T1000 (cell line): Measurements from ENCODE around the gene NOC2L.
"Not testable (repeated sequence)": the region's sequence is repeated elsewhere in the genome, so short reads cannot be mapped to it uniquely, and the experiment has no call there.

Experiments used
- DNase-seq: peaks from one replicate; lab custom pipeline; 2025; ENCODE audit warnings: mixed read lengths; lab: John Stamatoyannopoulos, UW

The NOC2L gene

DNA sequence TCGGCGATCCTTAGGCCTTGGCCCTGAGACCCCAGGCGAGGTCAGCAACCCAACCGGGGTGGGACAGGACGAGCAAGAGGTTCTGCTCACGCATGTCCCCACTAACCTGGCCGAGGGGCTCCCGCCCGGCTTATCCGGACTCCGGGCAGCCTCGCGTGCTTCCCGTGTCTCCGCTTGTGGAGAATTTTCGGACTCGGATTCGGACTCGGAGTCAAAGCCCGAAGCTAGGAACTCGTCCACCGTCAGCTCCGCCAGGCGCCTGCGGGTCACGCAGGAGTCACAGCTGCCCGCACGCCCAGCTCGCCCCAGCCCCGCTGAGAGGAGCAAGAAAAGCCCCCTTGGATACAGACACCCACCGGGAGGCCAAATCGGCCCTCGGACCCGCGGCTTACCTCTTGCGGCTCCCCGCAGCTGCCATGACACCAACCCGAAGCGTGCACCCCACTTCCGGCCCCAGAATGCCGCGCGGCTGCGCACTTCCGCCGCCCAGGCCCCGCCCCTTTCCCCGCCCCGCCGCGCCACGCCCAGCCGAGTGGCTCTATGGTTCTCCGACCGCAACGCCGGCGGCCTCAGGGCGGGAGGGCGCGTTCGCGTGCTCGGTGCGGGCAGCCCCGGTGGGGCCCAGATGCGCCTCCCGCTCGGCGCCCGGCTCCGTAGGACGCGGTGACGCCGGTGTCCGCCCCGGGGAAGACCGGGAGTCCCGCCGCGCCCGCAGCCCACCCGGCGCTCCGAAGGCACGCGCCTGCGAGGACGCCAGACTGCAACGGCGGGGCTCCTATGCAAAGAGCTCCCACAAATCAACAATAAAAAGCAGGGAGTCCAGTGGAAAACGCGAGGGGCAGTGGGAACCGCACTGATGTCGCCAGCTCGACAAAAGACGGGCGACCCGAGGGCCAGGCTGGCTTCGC, at the start of gene NOC2L:
TSS of gene NOC2L (minus strand) at position 434 of the 908 bp plus-strand sequence. CDS start at position 418, 16 bp downstream.
- DNase-seq, result peak; percentile 86

DNA sequence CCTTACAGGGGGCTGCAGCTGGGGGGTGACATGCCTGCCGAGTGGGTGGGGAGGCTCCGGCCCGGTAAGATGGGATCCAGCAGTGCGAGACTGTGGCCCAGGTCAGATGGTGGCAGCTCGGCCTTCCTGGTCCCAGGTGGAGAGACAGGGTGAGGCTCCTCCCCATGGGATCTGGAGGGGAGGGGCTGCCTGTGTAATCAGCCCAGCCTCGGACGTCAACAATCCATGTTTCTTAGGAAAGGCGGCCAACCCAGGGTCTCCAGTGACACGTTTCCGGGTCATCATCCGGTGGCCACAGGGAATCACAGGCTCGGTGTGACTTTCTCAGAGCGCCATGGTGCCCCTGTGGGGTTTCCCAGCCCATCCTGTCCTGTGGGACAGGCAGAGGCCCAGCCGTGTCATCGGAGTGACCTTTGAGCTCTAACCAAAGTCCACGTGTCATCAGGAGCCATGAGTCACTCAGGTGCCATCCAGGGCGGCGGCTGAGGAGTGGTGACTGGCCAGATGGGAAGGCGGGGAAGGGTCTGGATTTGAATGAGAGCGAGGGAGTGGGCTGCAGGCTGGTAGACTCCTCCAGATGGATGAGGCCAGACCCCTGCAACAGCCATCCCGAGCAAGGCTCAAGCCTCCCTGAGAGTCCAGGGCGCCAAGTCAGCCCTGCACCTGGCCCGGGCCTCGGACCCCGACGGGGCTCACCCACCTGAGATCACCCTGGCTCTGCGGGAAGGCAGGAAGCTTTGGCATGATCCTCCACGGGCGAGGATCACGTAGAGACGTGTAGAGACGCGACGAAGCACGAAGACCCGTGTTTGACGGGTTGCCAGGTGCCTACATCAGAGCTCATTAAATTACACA, 47.5 kb upstream of the NOC2L start:
- DNase-seq, result no peak

DNA sequence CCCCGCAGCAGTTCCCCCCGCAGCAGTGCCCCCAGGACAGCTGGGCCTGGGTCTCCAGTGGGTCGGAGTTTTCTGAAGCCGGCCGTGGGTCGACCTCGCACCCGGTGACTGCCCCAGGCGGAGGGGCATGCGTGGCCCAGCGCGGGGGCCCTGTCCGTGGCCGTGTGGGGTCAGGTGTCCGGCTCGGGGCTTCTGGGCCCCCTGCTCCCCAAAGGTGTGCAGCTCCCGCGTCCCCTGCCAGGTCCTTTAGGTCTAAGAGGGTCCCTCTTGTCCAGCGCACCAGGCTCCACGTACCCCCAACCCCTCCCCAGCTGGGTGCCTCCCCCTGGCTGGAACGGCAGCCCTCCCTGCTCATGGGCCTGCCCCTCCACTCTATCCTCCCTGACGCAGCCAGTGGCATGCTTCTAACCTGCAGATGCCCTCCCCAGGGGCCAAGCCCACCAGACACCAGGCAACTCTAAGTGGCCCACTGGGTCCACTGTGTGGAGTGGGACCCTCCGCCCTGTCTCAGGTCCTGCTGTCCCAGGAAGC, 46.8 kb upstream of the NOC2L start:
- no peak for DNase-seq

DNA sequence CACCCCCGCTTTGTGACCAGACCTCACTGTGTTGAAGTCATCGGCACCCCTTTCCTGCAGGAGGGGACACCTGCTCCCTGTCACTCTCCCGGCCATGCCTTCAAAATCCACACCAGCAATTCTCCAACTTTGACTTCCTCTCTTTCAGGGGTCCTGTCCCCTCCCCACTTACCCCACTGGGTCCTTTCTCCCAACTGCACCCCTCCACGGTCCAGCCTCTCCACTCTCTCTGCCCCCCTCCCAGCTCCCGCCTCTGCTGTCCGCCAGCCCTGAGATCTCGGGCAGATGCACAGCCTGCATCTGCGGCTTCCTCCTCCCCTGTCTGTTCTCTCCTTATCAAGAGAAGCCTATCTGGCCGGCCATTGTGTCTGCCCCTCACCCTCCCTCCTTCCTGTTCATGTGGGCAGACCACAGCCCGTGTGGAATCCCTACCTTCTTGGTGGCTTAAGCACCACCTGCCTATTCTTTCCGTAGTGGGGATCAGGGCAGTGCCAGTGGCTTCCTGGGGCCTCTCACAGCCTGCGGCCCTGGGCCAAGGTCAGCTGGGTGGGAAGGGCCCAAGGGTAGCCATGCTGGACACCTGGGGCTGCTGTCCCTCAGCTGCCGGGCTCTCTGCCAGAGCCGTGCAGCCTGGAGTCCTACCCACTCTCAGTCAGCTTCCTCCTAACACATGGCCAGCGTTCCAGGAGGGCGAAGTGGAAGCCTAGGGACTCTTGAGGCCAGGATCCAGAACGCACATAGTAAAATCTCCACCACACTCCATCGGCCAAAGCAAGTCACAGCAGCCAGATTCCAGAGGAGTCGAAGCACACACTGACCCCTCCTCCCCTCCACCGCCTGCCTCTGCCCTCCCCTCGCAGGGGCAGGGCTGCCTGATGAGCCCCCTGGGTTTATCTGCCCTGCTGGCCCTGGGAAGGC, 46.0 kb upstream of the NOC2L start:
- DNase-seq, result no peak

DNA sequence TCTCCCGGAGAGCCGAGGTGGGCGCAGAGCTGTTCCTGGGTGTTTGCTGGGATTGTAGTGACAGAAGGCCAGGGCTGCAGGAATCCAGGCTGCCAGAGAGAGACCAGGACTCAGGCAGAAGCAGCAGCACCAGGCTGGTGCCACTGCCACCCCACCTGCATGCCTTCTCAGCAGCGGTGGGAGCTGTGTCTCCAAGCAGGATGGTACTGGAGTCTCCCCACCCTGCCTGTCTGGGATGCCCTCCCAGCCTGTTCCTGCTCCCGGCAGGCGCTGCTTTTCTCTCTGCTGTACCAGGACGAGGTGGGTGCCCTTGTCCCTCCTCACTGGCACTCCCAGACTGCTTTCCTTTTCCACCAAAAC, 45.3 kb upstream of the NOC2L start:
- DNase-seq, result no peak

DNA sequence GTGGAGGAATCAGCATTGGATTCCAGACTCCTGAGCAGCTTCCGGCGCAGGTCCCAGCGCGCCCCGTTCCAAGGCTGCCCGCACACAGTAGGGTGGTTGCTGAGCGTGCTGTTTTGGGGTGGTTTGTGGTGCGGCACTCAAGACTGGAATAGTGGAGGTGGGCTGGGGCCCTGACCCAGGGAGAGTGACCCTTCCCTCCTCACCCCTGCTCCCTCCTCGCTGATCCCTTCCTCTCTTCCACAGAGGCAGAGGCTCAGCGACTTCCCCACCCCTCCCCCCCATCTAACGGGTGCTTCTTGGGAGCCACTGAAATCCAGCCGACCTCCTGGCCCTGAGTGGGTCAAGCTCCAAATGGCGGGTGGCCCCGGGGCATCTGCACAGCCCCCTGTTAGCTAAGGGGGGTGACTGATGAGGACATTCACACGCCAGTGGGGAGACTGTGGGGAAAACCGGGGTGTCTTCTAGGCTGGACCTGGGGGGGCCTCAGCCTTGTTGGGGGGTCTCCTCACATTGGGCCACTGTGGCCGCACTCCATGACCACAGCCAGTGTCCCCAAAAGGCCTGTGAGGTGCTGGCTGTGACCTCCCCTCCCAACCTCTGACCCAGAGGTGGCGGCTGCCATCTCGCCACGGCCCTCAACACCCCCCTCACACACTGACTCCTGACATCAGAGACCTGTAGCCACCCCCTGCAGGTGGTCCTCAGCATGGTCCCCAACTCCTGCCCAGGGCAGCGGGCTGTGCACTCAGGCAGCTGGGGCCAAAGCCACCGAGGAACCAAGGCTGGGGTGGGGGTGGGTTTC, 44.8 kb upstream of the NOC2L start:
- DNase-seq, result no peak

DNA sequence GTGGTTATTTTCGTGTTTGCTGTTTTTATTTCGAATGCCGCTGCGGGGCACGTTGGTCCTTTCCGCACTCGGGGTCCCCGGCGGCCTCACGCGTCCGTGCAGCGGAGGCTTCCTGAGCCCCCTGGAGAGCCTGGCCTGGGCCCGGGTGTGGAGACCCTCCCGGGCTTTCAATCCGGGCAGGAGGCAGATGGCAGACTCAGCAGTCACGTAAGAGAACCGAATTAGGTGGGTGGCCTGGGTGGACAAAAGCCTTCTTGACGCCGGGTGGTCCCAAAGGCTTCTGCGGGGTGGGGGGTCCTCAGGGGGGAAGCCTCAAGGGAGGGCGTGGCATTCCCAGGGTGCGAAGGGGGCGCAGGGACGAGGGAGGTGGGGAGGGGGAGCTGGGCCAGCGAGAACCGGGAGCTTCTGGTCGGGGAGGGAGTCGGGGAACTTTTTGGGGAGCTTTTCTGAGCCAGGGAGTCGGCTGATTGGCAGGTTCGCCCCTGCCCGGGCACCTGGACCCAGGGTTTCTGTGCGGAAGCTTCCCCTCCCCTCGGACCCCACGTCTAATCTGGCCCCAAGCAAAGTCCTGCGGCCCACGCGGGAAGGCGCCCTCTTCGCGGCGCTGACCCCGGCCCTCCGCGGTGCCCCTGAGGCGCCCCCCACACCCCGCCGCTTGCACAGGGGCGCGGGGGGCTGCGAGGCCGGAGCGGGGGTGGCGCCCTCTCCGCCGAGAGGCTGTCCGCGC, 42.2 kb upstream of the NOC2L start:
- DNase-seq, result no peak

DNA sequence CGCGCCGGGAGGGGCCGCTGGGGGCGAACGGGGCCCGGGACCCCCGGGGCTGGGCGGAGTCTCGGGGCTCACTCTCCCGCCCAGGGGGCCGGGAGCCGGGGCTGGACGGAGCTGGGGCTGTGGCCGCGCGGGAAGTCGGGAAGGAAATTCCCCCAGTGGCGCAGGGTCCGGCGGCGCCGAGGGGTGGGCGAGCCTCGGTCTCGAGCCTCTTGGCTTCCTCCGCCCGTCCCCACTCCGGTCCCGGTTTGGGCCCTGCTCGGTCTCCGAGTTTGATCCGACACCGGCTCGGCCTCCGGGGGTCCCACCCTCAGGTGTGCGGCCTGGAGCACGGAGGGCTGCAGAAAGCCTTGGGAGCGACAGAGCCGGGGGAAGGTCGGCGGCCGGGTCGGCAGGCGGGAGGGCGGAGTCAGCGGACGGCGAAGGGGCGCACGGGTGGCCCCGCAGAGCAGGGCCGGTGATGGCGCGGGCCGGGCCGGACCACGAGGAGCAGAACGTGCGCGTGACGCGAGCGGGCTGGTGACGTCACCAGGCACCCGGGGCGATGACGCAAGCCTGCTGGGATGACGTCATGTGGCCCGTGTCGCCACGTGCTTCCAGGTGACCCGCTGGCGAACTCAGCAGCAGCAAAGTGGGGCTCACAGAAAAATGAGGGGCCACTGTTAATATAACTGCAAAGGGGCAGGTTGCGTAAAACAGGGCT, 41.5 kb upstream of the NOC2L start:
- DNase-seq, result peak; percentile 79

DNA sequence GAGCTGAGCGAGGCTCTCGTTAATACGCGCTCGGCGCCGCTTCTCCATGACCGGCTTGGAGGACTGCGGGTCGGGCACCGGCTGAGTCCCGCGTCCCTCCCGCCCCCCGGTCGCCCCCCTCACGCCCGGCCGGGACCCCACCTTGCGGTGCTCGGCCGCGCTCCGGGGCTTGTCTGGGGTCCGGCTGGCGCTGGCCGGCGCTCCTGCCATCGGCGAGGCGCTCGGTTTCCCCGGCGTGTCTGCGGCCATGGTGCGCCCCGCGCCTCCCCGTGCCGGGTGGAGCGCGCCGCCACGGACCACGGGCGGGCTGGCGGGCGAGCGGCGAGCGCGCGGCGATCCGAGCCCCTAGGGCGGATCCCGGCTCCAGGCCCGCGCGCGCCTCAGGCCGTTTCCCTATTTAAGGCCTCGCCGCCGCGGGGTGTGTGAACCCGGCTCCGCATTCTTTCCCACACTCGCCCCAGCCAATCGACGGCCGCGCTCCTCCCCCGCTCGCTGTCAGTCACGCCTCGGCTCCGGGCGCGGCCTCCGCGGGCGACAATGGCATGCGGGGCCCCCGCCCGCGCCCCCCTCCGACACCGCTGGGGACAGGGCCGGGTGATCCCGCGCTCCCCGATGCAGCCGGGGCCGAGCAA, 40.8 kb upstream of the NOC2L start, which contains the start of gene HES4:
TSS of gene HES4 (minus strand) at position 373 of the 632 bp plus-strand sequence. CDS start at position 249, 124 bp downstream.
- DNase-seq, result peak; percentile 82

DNA sequence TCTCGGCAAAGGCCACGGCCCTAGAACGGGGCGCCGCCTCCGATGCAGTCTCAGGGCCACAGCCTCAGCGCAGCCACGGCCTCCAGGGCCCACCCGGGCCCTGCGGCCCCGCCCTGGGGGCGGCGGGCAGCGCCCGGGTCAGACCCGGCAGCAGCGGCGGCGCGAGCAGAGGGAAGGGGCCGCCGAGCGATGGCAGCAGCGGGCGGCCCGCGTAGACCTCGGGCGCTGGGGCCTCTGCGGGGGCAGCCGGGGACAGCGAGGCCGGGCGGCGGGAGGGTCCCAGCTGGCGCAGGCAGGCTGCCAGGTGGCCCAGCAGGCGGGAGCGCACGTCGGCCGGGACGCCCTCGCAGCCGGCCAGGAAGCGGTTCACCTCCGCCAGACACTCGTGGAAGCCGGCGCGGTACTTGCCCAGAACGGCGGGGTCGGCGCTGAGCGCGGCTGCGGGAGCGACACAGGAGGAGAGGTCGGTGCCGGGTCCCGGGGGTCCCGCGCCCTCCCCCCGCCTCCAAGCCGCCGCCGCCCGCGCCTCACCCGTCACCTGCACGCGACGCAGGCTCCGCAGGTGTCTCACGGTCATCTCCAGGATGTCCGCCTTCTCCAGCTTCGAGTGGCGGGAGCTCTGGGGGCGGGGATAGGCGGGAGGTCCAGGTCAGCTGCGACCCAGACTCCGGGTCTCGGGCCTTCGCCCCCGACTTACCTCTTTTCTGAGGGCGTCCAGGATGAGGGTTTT, 40.1 kb upstream of the NOC2L start:
- DNase-seq, result no peak

DNA sequence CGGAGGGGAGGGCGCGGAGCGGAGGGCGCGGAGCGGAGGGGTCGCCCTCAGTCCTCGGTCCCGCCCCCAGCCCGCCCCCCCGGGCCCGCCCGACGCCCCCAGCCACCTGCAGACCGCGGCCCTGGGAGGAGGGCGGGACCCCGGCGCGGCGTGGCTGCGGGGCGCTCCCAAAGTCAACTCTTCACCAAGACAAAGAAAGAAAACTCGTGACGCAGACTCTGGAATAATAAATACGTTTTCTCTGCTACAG, 39.6 kb upstream of the NOC2L start:
- no peak for DNase-seq

DNA sequence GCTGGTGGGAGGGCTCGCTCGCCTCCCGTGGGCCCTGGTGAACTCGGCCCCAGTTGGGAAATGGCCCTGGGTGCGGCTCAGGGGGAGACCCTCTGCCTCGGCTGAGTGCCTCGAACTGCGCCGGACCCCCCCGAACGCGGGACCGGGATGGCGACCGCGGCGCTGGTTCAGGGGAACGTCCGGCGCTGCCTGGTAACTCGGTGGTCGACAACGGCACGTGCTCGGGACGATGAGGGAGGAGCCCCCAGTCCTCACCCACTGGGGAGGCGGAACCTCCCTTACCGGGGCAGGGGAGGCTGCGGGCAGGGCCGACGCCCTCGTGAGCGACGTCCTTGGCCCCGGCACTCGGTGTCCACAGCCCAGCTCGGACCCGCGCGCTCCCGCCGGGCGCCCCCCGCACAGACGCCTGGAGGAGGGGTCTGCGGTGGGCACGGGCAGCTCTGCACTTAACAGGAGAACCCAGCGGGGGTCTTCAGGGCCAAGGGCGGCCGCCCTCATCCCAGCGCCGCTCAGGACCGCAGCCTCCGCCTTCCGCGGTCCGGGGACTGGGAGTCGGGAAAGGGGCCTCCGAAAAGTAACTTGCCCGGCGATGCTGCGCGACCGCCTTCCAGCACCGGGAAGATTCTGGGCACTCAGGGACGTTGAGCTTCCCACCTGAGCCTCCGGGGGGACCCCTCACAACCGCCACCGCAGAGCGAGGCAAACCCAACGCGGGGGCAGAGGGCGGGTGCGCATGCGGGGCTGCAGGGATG, 39.1 kb upstream of the NOC2L start:
- no peak for DNase-seq

DNA sequence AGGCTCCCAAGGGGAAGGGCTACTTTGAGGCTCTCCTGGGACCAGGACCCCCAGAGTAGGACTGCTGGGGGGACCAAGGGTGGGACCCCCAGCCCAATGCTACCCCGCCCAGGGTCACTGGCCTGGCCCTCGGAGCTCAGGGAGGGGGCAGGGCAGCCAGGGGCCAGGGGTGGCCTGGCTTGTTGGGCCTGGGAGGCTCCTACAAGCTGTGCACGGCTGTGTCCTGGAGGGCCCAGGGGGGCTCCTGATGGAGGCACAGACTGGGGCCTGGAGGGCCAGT, 38.6 kb upstream of the NOC2L start:
- no peak for DNase-seq

DNA sequence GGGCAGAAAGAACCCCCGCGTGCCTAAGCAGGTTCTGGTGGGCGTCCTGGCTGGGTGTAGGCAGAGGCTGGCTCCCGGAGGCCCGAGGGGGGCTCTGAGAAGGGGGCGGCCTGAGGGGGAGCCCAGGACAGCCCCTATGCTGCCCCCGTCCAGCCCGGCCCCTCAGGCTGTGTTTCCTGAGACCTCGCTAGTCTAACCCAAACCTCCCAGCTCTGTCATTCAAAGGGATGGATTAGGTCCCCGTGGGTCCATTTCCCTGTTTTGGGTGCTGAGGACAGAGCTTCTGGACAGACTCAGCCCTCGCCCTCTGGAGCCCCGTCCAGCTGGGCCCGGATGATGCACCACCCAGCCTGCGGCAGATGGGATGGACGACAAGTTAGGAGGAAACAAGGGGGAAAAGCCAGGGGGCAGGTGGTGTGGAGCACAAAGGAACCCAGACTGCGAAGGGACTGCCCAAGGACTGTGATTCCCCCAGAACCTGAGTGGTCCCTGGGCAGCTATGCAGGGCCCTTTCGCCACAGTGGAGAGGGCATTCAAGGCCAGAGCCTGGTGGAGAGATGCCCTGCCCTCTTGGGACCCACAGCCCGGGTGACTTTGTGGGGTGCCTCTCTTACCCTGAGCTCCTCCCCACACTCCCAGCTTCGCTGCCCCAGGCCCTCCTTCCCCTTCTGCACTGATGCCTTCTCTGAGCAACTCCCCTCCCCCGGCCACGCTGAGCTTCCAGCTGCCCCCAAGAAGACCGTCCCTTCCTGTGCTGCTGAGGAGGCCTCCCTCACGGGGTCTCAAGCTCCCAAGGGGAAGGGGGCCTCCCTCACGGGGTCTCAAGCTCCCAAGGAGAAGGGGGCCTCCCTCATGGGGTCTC, 38.0 kb upstream of the NOC2L start:
- DNase-seq, result no peak

DNA sequence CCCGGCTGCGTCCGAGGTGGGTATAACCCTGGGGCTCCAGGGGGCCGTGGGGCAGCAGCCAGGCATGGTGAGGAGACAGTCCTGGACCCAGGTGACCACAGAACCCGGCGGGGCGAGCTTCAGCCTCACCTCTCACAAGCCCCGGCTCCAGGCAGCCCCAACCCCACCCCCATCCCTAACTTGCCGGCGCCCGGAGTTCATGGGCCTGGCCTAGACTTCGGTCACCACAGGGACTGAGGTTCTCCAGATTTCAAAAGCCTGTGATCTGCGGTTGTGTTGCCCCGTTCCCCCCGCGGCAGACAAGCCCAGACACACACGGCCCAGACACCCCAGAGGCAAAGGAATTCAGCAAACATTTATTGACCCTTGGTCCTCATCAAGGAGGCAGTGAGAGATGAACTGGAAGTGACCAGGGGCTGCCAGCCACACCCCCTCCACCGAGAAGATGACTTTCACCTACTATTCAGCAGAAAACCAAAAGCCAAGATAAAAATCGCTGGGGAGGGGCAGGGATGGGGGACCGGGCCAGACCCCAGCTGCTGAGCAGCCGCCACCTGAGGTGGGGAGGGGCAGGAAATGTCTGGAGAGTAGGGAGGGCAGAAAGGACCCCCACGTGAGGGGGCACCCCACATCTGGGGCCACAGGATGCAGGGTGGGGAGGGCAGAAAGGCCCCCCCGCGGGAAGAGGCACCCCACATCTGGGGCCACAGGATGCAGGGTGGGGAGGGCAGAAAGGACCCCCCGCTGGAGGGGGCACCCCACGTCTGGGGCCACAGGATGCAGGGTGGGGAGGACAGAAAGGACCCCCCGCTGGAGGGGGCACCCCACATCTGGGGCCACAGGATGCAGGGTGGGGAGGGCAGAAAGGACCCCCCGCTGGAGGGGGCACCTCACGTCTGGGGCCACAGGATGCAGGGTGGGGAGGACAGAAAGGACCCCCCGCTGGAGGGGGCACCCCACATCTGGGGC, 36.9 kb upstream of the NOC2L start:
- no peak for DNase-seq

DNA sequence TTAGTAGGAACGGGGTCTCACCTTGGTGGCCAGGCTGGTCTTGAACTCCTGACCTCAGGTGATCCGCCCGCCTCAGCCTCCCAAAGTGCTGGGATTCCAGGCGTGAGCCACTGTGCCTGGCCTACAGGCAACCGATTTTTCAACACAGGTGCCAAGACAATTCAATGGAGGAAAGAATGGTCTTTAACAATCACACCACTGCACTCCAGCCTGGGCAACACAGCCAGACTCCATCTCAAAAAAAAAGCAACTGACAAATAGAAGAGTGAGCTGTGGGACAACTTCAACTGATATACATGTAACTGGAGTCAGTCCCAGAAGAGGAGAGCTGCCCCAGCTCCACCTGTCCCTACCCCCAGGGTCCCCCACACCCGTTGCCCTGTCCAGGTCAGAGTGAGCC, 35.5 kb upstream of the NOC2L start:
- not testable (repeated sequence) for DNase-seq
